Ramos (cell line): ENCODE data around the gene REC8.

Experiments
- in situ Hi-C: fragments of 300-500 bp; cut with MboI; formaldehyde crosslinking; loops from one replicate; pipeline ENCODE4 v1.14.3; 2022; ENCODE audit warnings: low sequenced_read_pairs; ENCODE audit not compliant: unreplicated experiment

REC8 gene

GRCh38 chr14:24224618-24225071, 52.8 kb downstream of the REC8 start:
- in situ Hi-C loops: no loop called here

- in situ Hi-C loops: no loop called here
These were observed 54.6 kb downstream of the REC8 start for GRCh38 chr14:24226473-24226872.

GRCh38 chr14:24228902-24229301, 57.0 kb downstream of the REC8 start:
- in situ Hi-C loops: no loop called here
